GM12874 (cell line): ENCODE measurements around the gene ADAMTS13.

Source experiments
- TF ChIP-seq, protein P1 (sequence below): IDR thresholded peaks from 2 replicates; pipeline ENCODE4 v1.5.1; 2011; ENCODE audit warnings: low read depth, mild to moderate bottlenecking, control low read depth, low read length, moderate library complexity; ENCODE audit not compliant: insufficient read depth

The ADAMTS13 gene

DNA sequence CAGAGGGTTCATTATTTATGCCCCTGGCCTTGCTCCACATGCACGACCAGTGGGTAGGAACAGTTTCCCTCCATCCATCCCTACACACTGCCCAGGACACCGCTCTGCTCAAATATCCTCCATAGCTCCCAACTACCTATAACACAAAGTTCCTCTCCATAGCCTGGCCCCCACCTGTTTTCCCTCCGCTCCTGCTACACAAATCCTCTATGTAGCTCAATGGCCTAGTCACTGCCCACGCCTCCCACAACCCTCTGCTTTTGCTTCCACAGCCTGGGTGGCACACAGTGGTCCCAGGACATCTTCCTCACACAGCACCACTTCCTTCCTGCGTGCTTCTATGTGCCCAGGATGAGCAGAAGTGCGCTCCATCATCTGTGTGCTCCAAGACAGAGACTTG lies 24.8 kb upstream of the ADAMTS13 start:
- TF ChIP-seq, protein P1, sequence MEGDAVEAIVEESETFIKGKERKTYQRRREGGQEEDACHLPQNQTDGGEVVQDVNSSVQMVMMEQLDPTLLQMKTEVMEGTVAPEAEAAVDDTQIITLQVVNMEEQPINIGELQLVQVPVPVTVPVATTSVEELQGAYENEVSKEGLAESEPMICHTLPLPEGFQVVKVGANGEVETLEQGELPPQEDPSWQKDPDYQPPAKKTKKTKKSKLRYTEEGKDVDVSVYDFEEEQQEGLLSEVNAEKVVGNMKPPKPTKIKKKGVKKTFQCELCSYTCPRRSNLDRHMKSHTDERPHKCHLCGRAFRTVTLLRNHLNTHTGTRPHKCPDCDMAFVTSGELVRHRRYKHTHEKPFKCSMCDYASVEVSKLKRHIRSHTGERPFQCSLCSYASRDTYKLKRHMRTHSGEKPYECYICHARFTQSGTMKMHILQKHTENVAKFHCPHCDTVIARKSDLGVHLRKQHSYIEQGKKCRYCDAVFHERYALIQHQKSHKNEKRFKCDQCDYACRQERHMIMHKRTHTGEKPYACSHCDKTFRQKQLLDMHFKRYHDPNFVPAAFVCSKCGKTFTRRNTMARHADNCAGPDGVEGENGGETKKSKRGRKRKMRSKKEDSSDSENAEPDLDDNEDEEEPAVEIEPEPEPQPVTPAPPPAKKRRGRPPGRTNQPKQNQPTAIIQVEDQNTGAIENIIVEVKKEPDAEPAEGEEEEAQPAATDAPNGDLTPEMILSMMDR, result no peak

DNA sequence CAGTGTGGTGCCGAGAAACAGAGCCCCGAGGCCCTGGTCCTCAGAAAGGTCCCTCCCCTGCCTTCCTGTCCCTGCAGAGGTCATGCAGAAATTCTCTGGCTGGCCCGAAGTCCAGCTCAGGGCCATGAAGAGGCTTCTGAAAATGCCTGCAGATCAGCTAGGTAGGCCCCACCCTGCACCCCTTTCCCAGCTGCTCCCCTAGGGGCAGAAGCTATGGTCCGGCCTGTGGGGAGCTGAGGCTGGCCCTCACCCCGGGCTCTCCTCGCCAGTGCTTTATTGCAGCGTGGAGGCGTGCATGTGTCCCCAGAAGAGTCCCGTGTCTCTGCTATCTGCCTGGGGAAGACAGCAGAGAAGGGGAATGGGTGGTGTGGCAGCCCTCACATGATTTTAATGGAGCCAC lies 24.3 kb upstream of the ADAMTS13 start:
- TF ChIP-seq, protein P1, result no peak

DNA sequence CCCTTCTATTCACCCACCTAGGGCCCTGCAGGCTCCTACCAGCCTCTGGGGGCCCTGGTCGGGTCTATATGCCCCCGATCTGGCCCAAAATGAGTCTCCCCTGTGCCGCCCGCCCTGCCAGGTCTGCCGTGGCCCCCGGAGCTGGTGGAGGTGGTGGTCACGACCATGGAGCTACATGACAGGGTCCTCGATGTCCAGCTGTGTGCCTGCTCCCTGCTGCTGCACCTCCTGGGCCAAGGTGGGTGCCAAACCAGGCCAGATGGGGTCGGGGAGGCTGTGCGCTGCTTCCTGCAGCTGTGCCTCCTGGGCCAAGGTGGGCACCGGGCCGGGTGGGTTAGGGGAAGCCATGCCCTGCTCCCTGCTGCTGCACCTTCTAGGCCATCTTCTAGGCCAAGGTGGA lies 21.9 kb upstream of the ADAMTS13 start:
- TF ChIP-seq, protein P1, result no peak

DNA sequence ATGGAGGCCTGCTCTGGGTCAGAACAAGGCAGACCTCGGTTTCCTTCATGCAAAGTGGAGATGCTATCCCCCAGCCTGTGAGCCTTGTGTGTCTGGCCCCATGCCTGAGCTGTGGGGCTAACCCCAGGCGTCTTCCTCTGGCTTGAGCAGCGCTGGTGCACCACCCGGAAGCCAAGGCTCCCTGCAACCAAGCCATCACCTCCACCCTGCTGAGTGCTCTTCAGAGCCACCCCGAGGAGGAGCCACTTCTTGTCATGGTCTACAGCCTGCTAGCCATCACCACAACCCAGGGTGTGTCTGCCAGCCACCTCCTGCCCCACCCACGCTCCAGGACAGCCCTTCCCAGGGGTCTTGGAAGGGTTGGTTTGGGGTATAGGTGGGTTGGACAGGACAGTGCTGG lies 20.6 kb upstream of the ADAMTS13 start:
- TF ChIP-seq, protein P1, result no peak

DNA sequence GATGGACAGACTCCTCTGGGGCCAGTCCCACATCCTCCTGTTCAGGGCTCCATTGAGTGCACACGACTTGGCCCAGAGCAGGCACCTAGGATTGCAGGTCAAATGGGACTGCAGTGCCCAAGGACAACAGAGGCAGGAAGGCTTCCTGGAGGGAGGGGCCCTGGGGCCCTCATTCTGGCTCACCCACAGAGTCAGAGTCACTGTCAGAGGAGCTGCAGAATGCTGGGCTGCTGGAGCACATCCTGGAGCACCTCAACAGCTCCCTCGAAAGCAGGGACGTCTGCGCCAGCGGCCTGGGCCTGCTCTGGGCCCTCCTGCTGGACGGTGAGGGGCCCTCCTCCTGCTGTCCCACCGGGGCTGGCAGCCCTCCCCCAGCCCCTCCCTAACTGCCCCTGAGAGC lies 19.5 kb upstream of the ADAMTS13 start:
- TF ChIP-seq, protein P1, result no peak

DNA sequence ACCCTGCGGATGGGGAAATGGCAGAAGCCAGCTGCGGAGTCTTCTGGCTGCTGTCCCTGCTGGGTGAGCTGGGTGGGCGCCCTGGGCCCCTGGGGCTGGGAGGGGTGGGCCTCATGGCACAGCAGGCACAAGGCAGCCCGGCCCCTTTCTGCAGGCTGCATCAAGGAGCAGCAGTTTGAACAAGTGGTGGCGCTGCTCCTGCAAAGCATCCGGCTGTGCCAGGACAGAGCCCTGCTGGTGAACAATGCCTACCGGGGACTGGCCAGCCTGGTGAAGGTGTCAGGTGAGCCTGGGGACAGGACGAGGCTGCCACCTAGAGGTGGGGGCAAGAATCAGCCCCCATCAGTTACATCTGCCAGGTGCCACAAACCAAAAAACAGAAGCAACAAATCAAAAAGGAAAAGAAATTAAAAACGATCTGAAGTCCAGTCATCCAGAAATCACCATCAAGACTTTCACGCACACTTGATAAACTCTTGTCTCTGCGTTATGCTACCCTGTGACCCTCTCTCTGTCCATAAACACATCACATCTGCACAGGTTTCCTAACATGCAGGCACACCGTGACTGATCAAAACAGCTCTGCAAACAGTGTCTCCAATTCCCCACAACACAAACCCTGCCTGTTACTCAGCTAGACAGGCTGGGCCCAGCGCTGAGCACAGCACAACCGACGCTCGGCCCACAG lies 18.3 kb upstream of the ADAMTS13 start:
- TF ChIP-seq, protein P1, result peak; percentile 76

DNA sequence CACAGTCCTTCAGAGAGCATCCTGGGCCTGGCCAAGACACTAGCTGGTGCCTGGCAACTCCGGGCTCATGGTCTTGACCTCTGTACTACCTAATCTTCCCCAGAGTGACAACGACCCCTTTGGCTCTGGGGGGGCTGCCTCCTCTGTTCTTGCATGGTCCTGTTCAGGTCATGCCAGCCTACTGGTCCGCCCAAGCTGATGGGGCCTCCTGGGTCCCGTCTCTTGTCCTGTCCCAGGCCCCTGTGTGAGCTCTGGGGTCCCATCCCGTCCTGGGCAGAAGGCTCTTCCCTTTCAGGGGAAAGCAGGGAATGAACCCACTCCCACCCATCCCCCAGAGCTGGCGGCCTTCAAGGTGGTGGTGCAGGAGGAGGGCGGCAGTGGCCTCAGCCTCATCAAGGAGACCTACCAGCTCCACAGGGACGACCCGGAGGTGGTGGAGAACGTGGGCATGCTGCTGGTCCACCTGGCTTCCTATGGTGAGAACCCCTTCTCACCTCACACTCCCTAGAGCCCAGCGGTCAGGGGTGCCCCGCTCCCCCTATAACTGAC lies 17.6 kb upstream of the ADAMTS13 start:
- TF ChIP-seq, protein P1, result no peak
